ENCODE results near the gene CXCL9.

Gene CXCL9

GRCh38 chr4:75953509-75953908 is 53.8 kb downstream of the CXCL9 start:
- DNase-seq: no peak

Measured in NCI-H446 treated with DMSO at 0.1 percent for 48 hours (cell line).